ENCODE results near the gene PAGR1.
"Not testable (repeated sequence)": the region's sequence is repeated elsewhere in the genome, so short reads cannot be mapped to it uniquely, and the experiment has no call there.

The PAGR1 gene

DNA sequence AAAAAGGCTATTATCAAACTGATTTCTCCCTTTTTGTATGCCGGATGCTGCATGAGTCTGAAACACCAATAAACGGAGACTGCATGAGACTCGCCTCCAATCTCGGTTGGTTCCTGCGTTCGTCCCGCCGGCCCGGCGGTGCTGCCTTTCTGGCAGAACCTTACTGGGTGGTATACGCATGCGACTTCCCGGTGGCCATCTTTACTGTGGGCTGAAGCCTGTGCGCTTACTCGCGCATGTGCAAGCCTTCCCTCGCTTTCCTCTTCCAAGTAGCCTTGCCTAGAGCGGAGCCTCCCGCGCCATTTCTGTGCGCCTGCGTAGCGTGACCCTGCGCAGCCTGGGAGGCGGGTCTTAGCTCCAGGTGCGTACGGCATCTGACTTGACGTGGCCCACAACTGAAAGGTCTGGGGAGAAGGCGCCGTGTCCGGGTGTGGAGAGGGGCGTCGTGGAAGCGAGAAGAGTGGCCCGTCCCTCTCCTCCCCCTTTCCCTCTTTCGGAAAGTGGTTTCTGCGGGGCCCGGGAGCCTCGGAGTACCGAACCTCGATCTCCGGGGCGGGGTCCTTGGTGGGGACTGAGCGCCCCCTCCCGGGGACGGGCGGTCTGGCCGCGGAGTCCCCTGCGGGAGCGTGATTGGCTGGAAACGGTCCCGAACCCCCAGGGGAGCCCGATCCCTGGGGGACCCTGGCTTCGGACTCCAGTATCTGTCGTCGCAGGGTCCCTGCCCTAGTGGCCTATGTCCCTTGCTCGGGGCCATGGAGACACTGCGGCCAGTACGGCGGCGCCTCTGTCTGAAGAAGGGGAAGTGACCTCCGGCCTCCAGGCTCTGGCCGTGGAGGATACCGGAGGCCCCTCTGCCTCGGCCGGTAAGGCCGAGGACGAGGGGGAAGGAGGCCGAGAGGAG is at the start of gene PAGR1:
Gene PAGR1 (plus strand): TSS at position 360 of the 901 bp plus-strand sequence. CDS start 374 bp downstream, at position 734.
- DNase-seq (ENCODE audit: low read depth) = peak; percentile 91

DNA sequence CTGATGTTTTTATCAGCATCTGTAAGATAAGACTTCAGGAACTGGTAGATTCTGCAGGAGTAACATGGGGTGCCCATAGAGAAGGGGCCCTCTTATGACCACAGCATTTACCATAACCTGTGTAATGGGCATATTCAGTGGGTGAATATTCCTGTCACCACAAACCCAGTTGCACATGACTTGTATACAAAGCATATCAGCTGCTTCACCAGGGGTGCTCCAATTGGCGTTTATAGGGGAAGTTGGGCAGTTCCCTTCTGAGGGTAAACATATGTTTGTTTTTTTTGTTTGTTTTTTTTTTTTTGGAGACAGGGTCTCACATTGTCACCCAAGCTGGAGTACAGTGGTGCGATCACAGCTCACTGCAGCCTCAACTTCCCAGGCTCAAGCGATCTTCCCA is 49.4 kb upstream of the PAGR1 start:
- DNase-seq (ENCODE audit: low read depth) = no peak

DNA sequence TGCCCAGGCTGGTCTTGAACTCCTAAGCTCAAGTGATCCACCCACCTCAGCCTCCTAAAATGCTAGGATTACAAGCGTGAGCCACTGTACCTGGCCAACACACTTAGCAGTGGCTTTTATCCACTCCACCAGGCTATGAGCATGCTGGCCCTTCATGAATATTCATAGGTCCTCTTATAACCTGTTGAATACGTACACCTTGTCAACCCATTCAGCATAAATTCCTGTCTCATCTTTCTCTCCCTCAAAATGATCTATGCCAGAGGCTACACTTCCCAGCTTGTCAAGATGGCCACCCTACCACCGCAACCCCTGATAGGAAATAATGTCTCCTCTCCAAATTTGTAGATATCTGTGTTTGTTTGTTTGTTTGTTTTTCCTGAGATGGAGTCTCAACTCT is 48.9 kb upstream of the PAGR1 start:
- no peak for DNase-seq (ENCODE audit: low read depth)

DNA sequence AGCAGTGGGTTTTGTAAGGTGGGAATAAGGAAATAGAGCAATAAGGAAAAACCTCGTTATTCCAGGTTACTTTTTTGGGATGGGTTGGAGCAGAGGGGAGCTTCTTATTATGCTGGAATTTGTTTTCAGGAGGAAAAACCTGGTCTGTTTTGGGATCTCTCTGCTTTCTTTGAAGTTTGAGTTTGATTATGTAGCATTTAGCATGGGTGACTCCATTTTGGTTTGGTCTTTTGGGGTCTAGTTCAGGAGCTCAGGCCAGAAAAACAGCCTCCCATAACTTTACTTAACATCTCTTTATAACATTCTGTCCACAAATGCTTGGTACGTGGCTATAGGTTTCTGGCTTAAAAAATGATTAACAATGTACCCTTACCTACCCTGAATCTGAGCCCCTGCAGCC is 46.4 kb upstream of the PAGR1 start:
- DNase-seq (ENCODE audit: low read depth) = no peak

DNA sequence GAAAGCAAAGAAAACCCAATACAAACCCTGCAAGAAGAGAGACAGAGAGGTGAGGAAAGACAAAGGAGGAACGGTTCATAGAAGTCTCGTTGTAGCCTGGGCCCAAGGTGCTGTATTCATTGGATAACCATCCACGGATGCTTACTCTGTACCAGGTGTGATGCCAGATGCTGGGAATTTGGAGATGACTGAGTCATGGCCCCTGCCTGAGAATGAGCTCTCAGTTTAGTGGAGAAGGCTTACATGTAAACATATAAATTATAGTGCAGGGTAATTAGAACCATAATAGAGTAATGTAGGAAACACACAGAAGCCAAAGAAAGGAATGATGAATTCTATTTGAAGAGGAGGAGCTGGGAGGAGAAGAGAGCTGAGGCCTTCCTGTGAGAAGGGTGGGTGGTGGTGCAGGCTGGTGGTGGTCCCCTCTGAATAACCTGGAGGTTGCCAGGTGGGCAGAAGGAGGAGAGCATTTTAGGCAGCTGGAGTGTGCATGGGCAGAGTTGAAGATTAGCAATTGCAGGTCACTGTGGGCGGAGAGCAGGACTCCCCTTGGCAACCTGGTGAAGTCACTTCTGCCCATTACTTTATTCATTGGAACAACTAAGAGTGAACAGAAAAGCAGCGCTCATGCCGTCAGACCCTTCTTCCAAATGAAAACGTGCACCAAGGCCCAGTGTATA is 45.6 kb upstream of the PAGR1 start:
- no peak for DNase-seq (ENCODE audit: low read depth)

DNA sequence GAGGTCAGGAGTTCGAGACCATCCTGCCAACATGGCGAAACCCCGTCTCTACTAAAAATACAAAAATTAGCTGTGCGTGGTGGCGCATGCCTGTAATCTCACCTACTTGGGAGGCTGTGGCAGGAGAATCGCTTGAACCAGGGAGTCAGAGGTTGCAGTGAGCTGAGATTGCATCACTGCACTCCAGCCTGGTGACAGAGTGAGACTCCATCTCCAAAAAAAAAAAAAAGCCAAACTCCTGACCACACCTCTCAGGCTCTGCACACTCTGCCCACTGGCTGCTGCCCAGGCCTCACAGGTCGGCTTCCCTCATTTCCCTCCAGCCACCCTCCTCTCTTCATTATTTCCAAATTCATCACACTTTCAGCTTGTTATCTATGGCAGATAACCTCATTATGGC is 43.6 kb upstream of the PAGR1 start:
- not testable (repeated sequence) for DNase-seq (ENCODE audit: low read depth)

DNA sequence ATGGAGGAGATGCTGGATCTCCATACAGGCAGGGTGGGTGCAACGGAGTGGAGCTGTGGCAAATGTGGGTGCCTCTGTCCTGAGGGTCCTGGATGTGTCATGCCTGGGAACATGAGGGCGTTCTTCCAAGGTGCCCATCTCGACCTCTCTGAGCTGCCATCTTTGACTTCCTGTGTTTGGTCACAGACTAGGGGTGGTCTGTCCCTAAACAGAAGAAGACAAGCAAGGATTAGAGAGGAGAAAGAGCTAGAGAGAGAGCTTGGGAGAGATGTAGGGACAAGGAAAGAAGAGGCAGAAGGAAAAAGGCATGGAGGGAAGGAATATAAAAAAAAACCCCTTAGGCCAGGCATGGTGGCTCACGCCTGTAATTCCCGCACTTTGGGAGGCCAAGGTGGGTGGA is 41.2 kb upstream of the PAGR1 start:
- DNase-seq (ENCODE audit: low read depth) = no peak

DNA sequence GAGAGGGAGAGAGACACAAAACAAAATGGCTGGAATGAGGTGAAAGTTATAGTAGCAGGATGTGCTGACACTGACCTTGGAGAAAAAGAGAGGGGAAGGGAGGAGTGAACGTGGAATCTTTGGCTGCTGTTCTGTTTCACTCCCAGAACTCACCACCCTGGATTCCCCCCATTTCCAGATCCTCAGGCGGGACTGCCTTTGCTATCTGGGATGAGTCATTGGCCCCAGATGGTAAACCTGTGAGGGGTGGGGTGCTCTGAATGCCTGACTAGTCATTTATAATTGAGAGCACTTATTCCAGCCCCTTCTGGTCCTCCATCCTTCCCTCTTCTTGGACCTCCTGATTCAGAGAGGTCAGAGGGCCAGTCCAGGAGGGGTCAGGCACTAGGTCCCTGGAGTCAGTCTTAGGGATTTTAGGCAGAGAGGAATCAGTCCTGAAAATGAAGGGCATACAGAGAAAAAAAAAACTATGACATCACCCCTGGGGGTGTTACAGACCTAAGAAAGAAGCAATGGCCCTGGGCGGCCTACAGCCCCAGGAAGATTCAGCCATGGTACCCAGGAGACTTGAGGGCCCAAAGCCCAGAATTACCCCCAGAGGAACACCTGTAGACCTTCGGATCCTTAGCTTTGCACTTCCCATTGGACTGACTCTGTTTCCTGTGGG is 40.1 kb upstream of the PAGR1 start:
- no peak for DNase-seq (ENCODE audit: low read depth)

DNA sequence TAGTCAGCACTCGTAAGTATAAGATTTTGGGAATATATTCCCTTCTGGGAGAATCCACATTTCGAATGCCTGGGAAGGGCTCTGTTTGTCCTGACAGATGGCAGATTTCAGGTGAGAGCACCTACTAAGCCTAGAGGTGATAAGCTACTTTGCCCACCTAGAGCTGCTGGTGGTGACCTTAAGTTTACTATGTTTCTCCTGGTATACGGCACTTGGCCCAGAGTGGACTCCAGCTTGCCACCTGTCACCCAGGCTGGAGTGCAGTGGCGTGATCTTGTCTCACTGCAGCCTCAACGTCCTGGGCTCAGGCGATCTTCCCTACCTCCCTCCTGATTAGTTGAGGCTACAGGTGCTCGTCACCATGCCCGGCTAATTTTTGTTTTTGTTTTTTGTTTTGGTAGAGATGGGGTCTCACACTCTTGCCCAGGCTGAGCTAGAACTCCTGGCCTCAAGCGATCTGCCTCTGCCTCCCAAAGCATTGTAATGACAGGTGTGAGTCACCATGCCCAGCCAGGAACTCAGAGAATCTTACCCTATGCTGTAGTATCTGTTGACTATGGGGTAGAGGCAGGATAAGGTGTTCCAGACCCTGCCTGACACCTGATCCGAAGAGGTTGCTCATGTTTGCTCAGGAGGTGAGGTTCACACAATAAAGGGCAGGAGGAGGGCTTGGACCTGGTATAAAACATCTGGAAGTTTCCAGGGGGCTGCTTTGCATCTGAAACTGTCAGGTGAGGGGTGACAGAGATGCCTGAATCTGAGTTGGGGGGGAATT is 38.2 kb upstream of the PAGR1 start, which contains the start of gene ZG16:
Gene ZG16 (plus strand): TSS at position 681 of the 775 bp plus-strand sequence. CDS start 1,011 bp downstream, outside the sequence.
- DNase-seq (ENCODE audit: low read depth) = no peak

DNA sequence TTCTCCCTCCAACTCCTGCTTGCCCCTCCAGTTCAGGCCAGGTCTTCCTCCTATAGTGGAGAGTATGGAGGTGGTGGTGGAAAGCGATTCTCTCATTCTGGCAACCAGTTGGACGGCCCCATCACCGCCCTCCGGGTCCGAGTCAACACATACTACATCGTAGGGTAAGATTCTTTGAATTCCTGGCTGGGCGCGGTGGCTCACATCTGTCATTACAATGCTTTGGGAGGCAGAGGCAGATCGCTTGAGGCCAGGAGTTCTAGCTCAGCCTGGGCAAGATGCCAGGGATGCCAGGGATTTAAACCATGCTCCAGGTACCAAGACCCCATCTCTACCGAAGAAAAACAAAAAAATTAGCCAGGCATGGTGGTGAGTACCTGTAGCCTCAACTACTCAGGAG is 36.5 kb upstream of the PAGR1 start:
- no peak for DNase-seq (ENCODE audit: low read depth)

DNA sequence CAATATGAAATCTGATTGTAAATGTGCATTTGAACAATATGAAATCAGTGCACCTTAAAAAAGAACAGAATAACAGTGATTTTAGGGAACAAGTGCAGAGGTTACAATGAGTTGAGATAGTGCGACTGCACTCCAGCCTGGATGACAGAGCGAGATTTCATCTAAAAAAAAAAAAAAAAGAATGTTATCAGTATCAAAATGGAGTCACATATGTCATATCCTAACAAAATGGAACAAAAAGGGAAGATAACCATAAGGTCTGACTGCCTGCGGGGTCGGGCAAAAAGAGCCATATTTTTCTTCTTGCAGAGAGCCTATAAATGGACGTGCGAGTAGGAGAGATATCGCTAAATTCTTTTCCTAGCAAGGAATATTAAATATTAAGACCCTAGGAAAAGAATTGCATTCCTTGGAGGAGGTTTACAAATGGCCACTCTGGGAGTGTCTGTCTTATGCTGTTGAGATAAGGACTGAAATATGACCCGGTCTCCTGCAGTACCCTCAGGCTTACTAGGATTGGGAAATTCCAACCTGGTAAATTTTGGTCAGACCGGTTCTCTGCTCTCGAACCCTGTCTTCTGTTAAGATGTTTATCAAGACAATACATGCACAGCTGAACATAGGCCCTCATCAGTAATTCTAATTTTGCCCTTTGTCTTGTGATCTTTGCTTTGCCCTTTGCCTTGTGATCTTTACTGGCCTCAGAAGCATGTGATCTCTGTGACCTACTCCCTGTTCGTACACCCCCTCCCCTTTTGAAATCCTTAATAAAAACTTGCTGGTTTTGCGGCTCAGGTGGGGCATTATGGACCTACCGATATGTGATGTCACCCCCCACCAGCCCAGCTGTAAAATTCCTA is 32.6 kb upstream of the PAGR1 start:
- not testable (repeated sequence) for DNase-seq (ENCODE audit: low read depth)

DNA sequence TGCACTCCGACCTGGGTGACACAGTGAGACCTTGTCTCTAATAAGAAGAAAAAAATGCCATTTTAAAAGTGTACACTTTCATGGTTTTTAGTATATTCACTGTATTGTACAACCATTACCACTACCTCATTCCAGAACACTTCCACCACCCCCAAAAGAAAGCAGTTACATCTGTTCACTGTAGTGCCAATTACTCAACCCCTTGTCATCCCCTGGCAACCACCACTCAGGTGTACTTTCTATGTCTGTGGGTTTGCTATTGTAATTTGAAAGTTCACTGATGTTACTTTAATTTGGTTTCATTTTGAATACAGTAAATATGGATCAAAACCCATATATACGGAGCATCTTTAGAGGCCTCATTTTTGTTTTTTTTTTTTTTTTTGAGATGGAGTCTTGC is 31.8 kb upstream of the PAGR1 start:
- DNase-seq (ENCODE audit: low read depth) = no peak

DNA sequence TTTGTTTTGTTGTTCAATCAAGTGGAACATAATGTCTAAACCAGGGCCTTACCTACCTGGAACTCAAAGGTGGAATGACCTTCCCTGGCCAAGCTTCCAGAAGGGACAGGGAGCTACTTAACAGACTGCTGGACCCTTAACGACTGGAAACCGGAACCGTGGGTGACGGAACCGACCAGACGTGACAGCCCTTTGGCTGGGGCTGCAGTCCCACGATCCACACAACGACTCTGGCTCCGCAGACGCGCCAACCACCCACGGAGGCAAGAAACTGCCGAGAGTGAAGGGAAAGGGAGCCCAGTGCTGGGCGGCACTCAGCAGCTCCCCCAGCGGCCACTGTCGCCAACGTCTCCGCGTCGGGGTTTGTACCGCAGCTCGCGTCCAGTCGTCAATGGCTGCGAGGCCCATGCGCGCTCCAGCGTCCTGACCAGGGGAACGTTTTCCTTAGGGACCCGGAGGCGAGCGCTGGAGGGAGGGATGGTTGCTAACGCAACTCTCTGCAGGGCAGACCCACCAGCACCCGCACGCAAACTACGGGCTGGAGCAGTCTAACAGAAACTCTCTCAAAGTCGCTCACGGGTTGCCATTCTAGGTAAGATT is 31.0 kb upstream of the PAGR1 start:
- DNase-seq (ENCODE audit: low read depth) = no peak

DNA sequence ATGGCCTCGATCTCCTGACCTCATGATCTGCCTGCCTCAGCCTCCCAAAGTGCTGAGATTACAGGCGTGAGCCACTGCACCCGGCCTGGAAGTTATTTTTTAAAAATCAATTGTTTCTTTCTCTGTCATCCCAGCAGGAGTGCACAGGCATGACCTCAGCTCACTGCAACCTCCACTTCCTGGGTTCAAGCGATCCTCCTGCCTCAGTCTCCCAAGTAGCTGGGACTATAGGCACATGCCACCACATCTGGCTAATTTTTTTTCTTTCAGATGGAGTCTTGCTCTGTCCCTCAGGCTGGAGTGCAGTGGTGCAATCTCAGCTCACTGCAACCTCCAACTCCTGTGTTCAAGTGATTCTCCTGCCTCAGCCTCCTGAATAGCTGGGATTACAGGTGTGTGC is 28.8 kb upstream of the PAGR1 start:
- DNase-seq (ENCODE audit: low read depth) = not testable (repeated sequence)

DNA sequence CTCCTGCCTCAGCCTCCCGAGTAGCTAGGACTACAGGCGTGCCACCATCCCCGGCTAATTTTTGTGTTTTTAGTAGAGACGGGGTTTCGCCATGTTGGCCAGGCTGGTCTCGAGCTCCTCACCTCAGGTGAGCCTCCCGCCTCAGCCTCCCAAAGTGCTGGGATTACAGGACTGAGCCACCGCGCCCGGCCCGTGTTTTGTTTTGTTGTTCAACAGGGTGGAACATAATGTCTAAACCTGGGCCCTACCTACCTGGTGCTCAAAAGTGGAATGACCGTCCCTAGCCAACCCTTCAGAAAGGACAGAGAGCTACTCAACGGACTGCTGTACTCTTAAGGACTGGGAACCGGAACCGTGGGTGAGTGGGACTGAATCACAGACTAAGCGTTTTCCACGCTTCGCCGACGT is 26.2 kb upstream of the PAGR1 start:
- no peak for DNase-seq (ENCODE audit: low read depth)

DNA sequence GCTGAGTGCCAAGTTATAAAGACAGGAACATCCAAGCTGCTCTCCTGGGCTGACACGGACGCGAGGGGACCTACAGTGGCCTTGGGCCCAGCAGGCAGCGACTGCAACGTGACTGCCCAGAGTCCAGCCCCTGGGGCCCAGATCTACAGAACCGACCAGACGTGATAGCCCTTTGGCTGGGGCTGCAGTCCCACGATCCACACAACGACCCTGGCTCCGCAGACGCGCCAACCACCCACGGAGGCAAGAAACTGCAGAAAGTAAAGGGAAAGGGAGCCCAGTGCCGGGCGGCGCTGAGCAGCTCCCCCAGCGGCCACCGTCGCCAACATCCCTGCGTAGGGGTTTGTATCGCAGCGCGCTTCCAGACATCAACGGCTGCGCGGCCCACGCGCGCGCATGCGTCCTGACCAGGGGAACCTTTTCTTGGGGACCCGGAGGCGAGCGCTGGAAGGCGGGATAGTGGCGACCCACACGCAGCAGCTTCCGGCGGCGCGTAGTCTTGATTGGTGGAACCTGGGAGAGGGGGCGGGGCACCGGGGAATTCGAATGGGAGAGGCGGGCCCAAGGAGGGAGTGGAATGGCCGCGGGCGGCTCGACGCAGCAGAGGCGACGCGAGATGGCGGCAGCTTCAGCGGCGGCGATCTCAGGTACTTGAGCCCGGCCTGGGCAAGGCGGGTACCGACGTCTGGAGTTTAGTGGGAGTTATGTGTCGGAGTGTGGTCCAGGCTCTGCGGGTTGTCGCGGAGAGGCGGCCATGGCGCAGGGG is 25.6 kb upstream of the PAGR1 start, which contains the start of gene KIF22:
Gene KIF22 (plus strand): TSS at position 569 of the 766 bp plus-strand sequence. CDS start 9 bp downstream, at position 578.
- DNase-seq (ENCODE audit: low read depth) = peak; percentile 99

DNA sequence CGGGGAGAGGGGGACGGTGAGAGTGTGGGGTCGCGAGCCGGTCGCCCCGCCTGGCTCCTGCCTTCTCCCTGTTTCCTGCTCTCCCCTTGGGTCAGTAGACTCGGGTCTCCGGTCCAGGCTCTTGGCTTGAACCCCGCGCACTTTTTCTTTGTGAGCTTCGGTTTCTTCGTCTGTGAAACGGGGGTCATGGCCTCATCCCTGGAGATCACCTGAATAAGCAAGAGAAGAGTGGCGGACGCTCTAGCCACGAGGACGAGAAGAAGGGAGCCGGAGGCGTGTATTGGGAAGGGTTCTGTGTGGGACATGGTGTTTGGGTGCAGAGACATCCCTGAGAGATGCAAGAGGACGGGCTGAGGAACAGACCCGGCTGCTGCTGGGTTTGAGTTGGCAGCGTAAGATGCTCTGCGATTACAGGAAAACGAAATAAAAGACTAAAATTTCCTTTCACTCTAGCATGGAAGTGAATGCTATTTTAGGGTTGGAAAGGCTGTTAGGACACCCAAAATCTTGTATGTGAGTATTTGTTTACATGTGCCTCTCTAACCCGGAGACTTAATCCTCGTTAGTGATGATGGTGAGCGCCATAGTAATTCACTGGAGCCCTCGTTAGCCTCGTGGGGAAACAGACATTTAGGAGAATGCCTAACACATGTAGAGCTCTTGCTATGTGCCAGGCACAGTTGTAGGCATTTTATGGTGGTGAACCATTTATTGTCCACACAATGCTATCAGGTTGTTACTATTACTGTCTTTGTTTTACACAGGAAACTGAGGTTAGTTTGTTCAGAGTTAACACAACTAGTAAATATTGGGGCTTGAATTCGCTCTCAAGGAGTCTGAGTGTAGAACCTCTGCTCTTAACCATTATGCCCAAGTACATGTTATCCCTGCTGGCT is 24.8 kb upstream of the PAGR1 start:
- DNase-seq (ENCODE audit: low read depth) = no peak

Data from stimulated activated CD8-positive, alpha-beta memory T cell treated with anti-CD3 and anti-CD28 coated beads, Interleukin-15, amount 100 ng/mL, for 24 hours (primary cell).